Adipose tissue (tissue), 3 donors: Measurements from ENCODE around the gene STX8. TPM values are rescaled to one million over a fixed set of nuclear protein-coding genes. Genes with fewer than 3 reads are reported as not detected.
"Not testable (repeated sequence)": the region's sequence is repeated elsewhere in the genome, so short reads cannot be mapped to it uniquely, and the experiment has no call there.

Experiments
- H3K27ac ChIP-seq: one replicate; pipeline ENCODE4 v1.5.1; 2013; ENCODE audit warnings: low read depth, low read length
- WGBS, 3 donors: extraction: QIAGEN DNeasy Blood & Tissue Kit; methylation state at CpG; one replicate each; pipeline ENCODE4 v1.1.7; 2013; 5-methylcytosine and 5-hydroxymethylcytosine counted together
- polyA plus RNA-seq, 3 donors: library from polyadenylated mRNA; stranded (reverse); fragments of 200-250 nt; gene quantifications; one replicate each; pipeline ENCODE4 v1.2.3, GENCODE V29; 2013
- donor health status: healthy with polysubstance abuse.
- donor health status: Bipolar disorder and iron deficiency.
- donor health status: healthy.

STX8 gene
- polyA plus RNA-seq, 3 donors = 36.7 to 78.7 (median 55.6) TPM

DNA sequence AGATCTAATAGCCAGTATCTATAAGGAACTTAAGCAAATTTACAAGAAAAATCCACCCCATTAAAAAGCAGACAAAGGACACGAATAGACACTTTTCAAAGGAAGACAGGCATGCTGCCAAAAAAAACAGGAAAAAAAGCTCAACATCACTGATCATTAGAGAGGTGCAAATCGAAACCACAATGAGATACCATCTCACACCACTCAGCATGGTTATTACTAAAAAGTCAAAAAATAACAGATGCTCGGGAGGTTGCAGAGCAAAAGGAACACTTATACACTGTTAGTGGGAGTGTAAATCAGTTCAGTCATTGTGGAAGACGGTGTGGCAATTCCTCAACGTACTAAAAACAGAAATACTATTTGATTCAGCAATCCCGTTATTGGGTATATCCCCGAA is 9.6 kb downstream of the STX8 start:
- 44 to 77% (median 50%) methylated on average over 7 of the region's 7 CpGs for WGBS, 3 donors

DNA sequence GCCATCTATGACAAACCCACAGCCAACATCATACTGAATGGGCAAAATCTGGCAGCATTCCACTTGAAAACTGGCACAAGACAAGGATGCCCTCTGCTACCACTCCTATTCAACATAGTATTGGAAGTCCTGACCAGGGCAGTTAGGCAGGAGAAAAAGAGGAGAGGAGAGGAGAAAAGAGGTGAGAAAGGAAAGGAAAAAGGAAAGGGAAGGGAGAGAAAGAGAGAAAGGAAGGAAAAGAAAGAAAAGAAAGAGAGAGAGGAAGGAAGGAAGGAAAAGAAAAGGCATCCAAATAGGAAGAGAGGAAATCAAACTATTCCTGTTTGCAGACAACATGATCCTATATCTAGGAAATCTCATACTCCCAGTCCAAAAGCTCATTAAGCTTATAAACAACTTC is 11.5 kb downstream of the STX8 start:
- no peak overlapping the region for H3K27ac ChIP-seq

More for the DNA sequence above, 9.6 kb downstream of the STX8 start:
- no peak overlapping the region for H3K27ac ChIP-seq

DNA sequence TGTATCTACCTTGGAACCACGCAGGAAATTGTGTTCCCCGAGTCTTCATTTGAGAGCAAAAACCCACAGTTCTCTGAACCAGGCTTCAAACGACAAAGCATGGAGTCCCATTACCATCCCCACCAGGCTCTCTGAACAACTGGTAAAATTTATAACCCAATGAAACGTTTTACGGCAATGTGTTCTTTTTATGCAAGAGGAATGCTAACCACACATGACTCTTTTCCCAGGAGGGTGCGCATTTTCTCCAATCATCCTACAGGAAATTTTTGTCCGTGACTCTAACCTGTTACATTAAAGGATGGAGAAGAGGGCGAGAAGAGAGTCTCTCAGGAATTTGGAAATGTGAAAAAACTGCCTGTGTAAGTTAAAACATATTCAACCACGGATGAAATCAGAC is 17.8 kb downstream of the STX8 start:
- 85 to 91% (median 88%) methylated on average over 9 of the region's 9 CpGs for WGBS, 3 donors
- H3K27ac ChIP-seq = no peak overlapping the region

DNA sequence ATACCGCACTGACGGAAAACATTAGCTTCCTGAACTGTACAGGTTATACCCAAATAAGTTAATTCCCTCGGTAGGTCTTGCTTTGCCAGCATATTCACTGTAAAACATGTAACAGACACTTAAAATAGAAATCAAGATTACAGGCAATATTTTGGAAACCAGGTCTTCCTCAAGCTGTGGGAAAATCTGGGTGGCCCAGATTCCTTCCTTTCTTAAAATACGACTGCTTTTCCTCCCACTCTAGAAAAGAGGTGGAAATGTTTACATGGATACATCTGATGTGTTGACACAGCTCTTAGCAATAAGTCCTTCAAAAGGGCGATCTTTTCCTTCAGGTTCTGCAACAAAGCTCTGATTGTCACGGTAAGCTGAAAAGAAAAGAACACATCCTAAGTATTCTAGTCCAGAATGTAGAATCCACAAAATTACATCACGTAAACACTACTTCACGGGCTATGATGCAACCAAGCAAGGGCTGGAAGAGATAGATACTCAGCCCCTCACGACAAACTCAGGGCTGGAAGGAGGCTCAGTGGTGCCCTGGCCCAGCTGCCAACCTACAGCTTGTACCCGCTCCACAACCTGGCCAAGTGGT is 18.4 kb downstream of the STX8 start:
- no peak overlapping the region for H3K27ac ChIP-seq
- WGBS, 3 donors = 72 to 83% (median 73%) methylated on average over 10 of the region's 10 CpGs

DNA sequence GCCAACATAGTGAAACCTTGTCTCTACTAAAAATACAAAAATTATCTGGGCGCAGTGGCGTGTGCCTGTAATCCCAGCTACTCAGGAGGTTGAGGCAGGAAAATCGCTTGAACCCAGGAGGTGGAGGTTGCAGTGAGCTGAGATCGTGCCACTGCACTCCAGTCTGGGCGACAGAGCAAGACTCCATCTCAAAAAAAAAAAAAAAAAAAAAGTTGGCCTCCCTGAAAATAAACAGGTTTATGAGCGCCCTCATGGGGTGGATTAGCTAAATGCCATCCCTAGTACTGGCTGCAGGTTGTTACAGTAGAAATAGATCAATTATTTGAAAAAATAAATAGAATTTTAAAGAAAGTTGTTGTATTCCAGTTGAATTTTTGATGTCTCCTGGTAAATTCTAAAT is 20.9 kb downstream of the STX8 start:
- WGBS, 3 donors = 68 to 85% (median 79%) methylated on average over 5 to 6 of the region's 6 CpGs
- H3K27ac ChIP-seq = not testable (repeated sequence)

DNA sequence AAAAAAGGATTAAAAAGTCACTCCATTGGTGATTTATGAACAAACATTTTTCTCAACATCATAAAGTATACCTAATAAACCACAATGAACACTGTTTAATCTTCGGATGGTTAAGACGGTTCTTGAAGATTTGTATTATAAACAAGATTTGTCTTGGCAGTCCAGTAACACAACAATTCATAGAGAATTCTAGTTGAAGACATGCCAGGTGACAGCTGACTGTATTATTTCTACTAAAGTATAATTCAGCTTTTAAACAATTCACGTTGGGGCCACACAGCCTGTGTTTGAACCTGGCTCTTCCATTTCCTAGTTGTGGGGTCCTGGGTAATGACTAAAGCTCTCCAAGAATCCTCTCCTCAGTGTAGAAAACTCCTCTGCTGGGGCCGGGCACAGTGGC is 22.0 kb downstream of the STX8 start:
- H3K27ac ChIP-seq = no peak overlapping the region
- 86 to 89% (median 88%) methylated on average over 4 of the region's 4 CpGs for WGBS, 3 donors

DNA sequence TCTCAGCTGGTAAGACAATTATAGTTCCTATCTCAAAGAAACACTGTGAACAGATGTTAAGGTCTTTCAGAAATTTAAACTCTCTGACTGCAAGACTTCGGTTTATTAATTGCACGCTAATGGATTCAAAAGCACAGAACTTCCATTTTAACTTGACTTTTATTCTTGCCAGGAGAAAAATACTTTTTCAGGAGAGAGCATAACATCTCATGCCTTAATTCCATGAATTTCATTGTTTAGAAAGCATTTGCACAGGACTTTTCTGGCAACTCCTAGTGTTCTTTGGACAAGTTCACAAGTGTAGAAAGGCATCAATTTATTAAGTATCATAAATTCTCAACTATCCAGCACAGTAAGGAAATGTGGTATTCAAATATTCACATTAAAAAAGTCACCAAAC is 22.4 kb downstream of the STX8 start:
- WGBS, 3 donors = 85 to 89% (median 89%) methylated on average over 2 of the region's 2 CpGs
- H3K27ac ChIP-seq = no peak overlapping the region

DNA sequence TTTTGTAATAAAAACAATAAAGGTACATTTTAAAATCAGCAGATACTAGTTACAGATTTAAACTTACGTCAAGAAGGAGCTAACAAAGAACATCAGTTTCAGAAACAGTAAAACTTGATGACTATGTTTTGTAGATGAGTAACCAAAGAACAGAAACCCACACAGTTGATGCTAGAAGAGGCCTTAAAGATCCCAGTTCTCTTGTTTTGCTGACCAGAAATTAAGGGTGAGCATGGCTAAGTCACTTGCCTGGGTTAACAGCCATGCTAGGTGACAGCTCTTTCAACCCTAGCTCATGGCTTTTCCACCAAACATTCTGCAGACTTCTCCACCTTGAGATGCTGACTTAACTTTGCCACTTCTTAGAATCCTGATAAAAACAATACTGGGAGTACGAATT is 26.4 kb downstream of the STX8 start:
- no peak overlapping the region for H3K27ac ChIP-seq
- WGBS, 3 donors = 92 to 97% (median 94%) methylated on average over 2 of the region's 2 CpGs

DNA sequence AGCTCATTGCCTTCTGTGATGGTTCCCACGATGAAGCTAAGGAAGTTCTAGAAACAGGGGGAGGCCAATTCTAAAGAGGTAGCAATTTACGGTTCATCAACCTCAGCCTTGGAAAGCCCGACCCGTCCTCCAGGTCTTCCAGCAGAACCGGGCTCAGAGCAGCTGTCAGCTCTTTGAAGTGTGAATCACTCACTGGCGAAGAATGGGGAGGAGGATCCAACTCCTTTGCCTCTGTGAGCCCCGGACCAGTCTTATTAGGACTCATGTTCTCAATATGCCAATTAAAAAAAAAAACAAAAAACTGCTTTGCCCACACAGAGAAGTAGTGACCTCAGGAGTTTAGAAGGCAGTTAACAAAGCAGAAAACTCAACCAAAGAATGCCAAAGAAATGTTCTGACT is 31.4 kb downstream of the STX8 start:
- 87 to 92% (median 88%) methylated on average over 7 of the region's 7 CpGs for WGBS, 3 donors
- no peak overlapping the region for H3K27ac ChIP-seq

DNA sequence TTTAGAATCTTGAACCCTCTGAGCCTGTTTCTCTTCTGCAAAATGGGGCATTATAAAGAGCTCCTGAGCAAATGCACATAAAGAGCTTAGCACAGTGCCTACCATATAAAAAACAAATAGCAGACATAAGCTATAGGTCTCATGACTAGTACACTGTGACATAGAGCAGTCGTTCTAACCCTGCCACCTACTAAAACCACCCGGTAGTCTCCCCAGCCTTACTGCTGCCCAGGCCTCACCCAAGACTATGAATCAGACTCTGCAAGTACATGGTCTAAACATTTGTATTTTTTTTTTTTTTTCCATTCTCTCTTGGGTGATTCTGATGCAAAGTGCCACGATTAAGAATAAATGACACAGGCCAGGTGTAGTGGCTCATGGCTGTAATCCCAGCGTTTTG is 33.9 kb downstream of the STX8 start:
- WGBS, 3 donors = 95 to 96% (median 95%) methylated on average over 4 of the region's 4 CpGs
- no peak overlapping the region for H3K27ac ChIP-seq

DNA sequence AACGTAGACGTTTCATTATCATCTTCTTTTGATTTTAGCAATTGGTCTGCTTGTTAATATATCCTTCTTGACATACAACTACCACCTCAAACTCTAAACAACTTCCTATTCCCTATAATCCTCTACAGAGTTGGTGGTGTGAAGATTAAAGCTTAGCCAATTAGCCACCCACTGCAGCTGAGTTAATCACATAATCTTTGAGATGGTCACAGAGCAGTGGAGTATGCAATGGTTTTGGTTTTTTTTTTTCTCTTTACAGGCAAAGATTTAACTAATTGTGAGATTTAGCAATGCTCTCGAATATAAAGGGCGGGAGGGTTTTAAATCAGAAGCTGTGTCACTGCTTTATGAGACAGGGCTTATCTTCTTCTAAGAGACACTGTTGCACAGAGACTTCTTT is 37.0 kb downstream of the STX8 start:
- H3K27ac ChIP-seq = no peak overlapping the region
- 84 to 94% (median 92%) methylated on average over 4 of the region's 4 CpGs for WGBS, 3 donors

DNA sequence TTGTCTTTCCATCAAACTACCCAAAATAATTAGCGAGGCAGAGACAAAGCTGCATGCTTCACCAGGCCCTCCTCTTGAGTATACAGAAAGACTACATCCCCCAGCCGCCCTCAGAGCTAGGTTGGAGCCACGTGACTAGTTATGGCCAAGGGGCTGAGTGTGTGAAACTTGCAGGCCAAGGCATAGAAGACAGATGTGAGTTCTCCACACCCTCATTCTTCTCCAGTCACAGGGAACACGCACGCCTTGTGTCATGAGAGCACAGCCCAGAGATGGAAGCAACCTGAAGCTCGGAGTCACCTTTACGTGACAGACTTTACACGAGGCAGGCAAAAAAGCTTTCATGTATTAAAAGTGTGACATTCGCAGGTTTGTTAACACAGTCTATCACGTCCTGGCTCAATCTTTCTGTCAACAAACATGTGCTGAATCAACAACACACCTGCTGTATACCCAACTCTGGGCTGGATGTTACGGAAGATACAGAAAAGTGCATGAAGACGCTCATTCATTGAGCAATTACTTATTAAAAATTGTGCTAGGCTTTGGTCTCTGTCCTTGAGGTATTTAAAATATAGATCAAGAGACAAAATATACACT is 38.3 kb downstream of the STX8 start:
- WGBS, 3 donors = 58 to 94% (median 88%) methylated on average over 12 of the region's 12 CpGs
- H3K27ac ChIP-seq = no peak overlapping the region

DNA sequence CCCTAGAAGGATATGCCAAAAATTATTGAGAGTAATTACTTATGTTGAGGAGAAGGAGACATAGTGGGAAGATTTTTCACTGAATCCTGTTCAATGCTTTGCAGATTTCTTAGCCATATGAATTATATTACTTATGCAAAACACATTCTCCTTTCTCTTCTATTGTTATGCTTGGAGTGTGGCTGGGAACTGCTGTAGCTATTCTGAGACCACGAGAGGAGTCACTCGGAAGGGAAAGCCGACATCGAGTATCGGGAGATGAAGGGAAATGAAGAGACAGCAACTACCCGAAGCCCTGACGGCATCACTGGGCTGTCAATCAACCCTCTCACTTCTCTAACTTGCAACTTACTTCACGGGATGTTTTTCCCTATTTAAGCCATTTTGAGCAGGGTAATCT is 39.6 kb downstream of the STX8 start:
- WGBS, 3 donors = 85 to 93% (median 90%) methylated on average over 8 of the region's 8 CpGs
- no peak overlapping the region for H3K27ac ChIP-seq

DNA sequence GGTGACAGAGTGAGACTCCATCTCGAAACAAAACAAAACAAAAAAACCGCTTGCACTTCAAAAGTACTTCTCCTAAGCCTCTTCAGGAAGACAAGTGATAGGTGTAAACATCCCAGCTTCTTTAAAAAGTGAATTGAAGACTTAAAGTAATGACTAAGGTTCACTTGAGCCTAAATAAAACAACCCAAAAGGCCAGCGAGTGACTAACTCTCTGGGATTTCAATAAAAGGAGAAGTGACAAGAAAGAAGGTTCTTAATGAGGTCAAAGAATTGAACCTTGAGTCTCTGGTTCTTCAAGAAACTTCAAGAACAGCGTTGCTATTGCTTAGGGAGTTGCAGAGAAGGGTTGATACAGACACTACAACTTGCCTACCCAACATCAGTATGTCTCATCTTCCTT is 42.2 kb downstream of the STX8 start:
- WGBS, 3 donors = 94 to 98% (median 96%) methylated on average over 4 of the region's 4 CpGs
- no peak overlapping the region for H3K27ac ChIP-seq

DNA sequence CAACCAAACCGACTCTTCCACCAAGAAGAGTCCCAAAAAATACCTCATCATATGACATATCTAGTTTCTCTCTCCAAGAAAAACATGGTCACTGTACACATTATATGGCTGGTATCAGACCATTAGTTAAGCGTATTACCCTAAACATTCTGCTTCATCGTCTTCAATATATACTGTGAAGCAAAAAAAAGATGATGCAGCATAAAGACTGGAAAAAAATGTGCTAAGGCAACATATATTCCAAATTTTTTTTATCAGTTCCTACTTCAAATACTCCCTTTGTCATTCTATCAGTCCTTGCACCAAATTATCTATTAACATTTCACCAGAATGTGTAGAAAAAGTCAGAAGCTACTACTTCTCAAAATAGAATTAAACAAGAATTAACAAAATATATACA is 42.9 kb downstream of the STX8 start:
- WGBS, 3 donors = 95 to 98% (median 96%) methylated on average over 3 of the region's 3 CpGs
- no peak overlapping the region for H3K27ac ChIP-seq

DNA sequence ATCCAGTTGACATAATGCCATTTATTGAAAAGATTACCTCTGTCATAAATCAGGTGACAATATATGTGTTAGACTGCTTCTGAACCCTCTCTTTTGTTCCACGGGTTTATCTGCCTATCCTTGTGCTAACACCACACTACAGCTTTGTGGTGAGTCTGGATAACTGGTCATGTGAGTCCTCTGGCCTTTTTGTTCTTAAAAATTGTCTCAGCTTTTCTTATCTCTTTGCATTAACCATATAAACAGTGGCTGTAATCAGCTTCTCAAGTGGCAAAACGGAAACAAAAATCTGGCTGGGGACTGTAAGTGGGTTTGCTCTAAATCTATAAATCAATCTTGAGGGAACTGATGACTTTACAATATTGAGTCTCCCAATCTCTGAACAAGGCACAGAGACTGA is 44.6 kb downstream of the STX8 start:
- WGBS, 3 donors = 27 to 63% (median 45%) methylated on average over 2 of the region's 2 CpGs
- H3K27ac ChIP-seq = no peak overlapping the region

DNA sequence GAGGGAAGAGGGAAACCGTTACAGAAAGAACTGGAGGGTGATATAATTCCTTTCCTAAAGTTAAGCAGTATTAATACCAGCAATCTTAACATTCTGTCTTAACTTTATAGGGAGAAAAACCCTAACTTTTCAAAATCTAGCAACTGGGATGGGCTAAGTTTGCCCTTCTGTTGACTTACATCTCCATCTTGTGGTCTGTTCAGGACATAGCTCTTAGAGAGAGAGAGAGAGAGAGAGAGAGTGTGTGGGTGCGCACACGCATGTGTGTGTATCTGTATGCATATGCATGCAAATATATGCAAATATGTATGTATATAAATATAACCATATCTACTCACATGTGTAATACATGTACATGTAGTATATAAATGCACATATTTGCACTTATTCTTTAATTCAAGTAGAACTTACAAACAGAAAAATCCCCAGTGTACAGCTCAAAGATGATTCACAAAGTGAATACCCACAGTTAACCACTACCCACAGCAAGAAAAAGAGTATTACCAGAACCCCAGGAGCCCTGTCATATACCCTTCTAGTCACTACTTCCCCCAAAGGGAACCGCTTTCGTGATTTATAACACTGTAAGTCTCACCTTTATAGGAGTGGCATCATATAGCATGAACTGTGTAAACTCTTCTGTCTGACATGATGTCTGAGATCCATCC is 46.5 kb downstream of the STX8 start:
- 69 to 82% (median 70%) methylated on average over 4 to 5 of the region's 5 CpGs for WGBS, 3 donors
- H3K27ac ChIP-seq = no peak overlapping the region

DNA sequence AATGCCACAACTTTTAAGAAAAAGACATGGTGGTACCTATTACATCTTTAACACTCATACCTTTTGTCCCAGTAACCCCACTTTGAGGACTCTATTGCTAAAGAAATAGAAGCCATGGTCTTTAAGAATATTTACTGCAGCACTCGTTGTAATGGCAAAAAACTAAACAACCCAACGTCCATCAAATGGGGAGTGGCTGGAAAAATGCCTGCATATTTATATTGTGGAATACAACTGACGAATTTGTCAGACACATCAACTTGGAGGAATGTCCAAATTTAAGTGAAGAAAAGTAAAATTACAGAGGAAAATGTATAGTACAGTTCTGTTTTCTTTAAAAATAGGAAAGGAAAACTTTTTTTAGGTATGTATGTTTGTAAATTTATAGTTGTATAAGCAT is 47.8 kb downstream of the STX8 start:
- H3K27ac ChIP-seq = no peak overlapping the region
- WGBS, 3 donors = 66 to 73% (median 67%) methylated on average over 3 of the region's 3 CpGs

DNA sequence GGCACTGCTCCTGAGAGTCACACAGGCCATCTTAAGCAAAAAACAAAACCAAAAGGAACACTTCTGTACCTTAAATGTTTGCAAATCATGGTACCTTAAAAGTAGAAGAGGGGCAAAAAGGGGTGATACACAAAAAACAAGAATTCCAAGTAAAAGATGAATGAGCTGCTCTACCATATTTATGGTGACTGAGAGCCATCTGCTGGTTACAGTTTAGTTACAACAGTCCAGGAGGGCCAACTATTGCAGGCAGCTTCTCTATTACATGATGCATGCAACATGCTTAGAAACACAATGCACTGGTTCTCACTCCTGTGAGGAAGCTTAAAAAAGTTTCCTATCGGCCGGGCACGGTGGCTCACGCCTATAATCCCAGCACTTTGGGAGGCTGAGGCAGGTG is 53.5 kb downstream of the STX8 start:
- no peak overlapping the region for H3K27ac ChIP-seq
- 36 to 64% (median 56%) methylated on average over 4 of the region's 4 CpGs for WGBS, 3 donors

DNA sequence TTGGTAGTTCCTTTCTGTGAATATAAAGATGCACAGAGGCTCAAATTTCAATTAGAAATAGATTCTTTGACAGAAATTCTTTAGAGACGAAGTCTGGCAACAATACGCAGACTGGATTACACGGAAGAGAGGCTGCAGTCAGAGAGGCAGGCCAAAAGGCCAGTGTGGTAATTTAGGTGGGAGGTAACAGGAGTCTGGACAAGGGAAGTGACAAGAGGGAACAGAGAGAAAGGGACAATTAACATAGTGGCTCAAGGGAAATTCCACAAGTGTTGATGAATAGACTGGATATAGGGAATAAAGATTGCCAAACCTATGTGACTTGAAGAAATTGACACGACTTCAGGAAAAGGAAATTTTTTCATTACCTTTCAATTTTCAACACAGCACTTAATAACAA is 54.6 kb downstream of the STX8 start:
- no peak overlapping the region for H3K27ac ChIP-seq
- 58 to 73% (median 65%) methylated on average over 4 of the region's 4 CpGs for WGBS, 3 donors
